Panc1 (cell line): ENCODE results near the gene EVA1C.

Source experiments
- SIN3A ChIP-seq: IDR thresholded peaks from 2 replicates; pipeline ENCODE4 v1.6.1; 2012; ENCODE audit warnings: low read depth, mild to moderate bottlenecking, low read length, moderate library complexity, borderline replicate concordance; ENCODE audit not compliant: insufficient read depth
- TCF7L2 ChIP-seq: IDR thresholded peaks from 2 replicates; pipeline ENCODE4 v1.6.1; 2011; ENCODE audit warnings: mild to moderate bottlenecking, low read depth, low read length, inconsistent platforms

GRCh38 chr21:32391755-32392154, 20.8 kb upstream of the EVA1C start:
- no peak for TF ChIP-seq TCF7L2
- TF ChIP-seq SIN3A: no peak
